Astrocyte of the spinal cord (primary cell): ENCODE measurements around the gene MYLK2.

Experiments
- DNase-seq: peaks from one replicate; pipeline ENCODE4 v3.0.0; 2011; ENCODE audit warnings: low read depth, low spot score
- H3K4me3 ChIP-seq: 2 replicates; pipeline ENCODE4 v1.5.1; 2011; ENCODE audit warnings: low read depth, mild to moderate bottlenecking, low read length, moderate library complexity
- in situ Hi-C: cut with HindIII; loops from 2 replicates; pipeline ENCODE4 v1.10.0; 2017; ENCODE audit warnings: low sequenced_read_pairs
- TF ChIP-seq, protein P1 (sequence below): IDR thresholded peaks from 2 replicates; pipeline ENCODE4 v1.5.1; 2012; ENCODE audit warnings: low read depth, mild to moderate bottlenecking, low read length, inconsistent platforms

MYLK2 gene

DNA sequence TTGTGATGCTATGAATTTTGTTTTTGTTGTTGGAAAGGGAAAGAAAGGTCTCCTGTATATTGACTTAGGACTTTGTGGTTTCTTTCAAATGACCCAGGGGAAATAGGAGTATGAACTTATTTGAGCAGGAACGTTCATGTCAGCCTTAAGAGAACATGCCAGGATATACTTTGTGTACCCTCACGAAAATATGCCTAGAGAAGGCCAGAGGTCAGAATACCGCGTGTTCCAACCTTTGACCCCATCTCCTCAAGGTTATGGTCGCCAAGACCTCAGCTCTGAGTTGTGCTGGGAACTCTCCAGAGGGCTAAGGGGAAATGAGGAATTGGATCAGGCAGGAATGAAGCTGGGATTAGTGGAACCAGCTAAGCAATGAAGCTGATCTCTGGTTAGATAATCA lies 62.8 kb downstream of the MYLK2 start:
- TF ChIP-seq, protein P1, sequence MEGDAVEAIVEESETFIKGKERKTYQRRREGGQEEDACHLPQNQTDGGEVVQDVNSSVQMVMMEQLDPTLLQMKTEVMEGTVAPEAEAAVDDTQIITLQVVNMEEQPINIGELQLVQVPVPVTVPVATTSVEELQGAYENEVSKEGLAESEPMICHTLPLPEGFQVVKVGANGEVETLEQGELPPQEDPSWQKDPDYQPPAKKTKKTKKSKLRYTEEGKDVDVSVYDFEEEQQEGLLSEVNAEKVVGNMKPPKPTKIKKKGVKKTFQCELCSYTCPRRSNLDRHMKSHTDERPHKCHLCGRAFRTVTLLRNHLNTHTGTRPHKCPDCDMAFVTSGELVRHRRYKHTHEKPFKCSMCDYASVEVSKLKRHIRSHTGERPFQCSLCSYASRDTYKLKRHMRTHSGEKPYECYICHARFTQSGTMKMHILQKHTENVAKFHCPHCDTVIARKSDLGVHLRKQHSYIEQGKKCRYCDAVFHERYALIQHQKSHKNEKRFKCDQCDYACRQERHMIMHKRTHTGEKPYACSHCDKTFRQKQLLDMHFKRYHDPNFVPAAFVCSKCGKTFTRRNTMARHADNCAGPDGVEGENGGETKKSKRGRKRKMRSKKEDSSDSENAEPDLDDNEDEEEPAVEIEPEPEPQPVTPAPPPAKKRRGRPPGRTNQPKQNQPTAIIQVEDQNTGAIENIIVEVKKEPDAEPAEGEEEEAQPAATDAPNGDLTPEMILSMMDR = no peak
- in situ Hi-C loops = no loop called here
- no peak overlapping the region for H3K4me3 ChIP-seq
- DNase-seq = no peak

DNA sequence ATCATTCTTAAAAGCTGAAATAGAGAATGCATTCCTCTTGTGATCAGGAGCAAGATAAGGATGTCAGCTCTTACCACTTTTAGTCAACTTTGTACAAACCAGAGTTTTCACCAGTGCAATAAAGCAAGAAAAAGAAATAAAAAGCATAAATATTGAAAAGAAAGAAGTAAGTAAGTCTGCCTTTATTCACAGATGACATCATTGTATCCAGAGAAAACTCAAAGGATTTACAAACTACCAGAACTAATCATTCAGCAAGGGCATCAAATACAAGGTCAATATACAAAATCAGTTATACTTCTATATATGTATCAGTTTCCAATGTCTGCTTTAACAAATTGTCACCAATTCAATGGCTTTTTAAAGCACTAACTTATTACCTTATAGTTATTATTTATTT lies 64.7 kb downstream of the MYLK2 start:
- in situ Hi-C loops = no loop called here
- no peak overlapping the region for H3K4me3 ChIP-seq
- TF ChIP-seq, protein P1 = no peak
- no peak for DNase-seq
